ENCODE results near the gene EHMT2. TPM values are rescaled to one million over a fixed set of nuclear protein-coding genes. Genes with fewer than 3 reads are reported as not detected.

The EHMT2 gene
- total and polyA plus RNA-seq, 2 of the 13 experiments (the other 11 are each of a cell fraction or from before 2014, with no cell fraction given): 55.2 to 69.2 TPM

- TF ChIP-seq, protein P1, sequence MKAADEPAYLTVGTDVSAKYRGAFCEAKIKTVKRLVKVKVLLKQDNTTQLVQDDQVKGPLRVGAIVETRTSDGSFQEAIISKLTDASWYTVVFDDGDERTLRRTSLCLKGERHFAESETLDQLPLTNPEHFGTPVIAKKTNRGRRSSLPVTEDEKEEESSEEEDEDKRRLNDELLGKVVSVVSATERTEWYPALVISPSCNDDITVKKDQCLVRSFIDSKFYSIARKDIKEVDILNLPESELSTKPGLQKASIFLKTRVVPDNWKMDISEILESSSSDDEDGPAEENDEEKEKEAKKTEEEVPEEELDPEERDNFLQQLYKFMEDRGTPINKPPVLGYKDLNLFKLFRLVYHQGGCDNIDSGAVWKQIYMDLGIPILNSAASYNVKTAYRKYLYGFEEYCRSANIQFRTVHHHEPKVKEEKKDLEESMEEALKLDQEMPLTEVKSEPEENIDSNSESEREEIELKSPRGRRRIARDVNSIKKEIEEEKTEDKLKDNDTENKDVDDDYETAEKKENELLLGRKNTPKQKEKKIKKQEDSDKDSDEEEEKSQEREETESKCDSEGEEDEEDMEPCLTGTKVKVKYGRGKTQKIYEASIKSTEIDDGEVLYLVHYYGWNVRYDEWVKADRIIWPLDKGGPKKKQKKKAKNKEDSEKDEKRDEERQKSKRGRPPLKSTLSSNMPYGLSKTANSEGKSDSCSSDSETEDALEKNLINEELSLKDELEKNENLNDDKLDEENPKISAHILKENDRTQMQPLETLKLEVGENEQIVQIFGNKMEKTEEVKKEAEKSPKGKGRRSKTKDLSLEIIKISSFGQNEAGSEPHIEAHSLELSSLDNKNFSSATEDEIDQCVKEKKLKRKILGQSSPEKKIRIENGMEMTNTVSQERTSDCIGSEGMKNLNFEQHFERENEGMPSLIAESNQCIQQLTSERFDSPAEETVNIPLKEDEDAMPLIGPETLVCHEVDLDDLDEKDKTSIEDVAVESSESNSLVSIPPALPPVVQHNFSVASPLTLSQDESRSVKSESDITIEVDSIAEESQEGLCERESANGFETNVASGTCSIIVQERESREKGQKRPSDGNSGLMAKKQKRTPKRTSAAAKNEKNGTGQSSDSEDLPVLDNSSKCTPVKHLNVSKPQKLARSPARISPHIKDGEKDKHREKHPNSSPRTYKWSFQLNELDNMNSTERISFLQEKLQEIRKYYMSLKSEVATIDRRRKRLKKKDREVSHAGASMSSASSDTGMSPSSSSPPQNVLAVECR (CRISPR knock-in tag; IDR thresholded peaks at IDR 0.05; ENCODE audit: borderline replicate concordance): peak; percentile 43; the same call in 1 of the 2 replicates
- TF ChIP-seq CTCF (CRISPR knock-in tag; IDR thresholded peaks at IDR 0.05): peak; percentile 30; the same call in 1 of the 2 replicates
- peak; percentile 76; the same call in 1 of the 2 replicates for TF ChIP-seq ZNF343 (CRISPR knock-in tag; IDR thresholded peaks at IDR 0.05)
- peak; percentile 80 for TF ChIP-seq SP2 (CRISPR knock-in tag; IDR thresholded peaks at IDR 0.05)
- TF ChIP-seq, protein P2, sequence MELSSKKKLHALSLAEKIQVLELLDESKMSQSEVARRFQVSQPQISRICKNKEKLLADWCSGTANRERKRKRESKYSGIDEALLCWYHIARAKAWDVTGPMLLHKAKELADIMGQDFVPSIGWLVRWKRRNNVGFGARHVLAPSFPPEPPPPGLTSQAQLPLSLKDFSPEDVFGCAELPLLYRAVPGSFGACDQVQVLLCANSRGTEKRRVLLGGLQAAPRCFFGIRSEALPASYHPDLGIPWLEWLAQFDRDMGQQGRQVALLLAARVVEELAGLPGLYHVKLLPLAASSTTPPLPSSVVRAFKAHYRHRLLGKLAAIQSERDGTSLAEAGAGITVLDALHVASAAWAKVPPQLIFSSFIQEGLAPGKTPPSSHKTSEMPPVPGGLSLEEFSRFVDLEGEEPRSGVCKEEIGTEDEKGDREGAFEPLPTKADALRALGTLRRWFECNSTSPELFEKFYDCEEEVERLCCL (CRISPR knock-in tag; IDR thresholded peaks at IDR 0.05; ENCODE audit: borderline replicate concordance): no peak
- no peak for TF ChIP-seq TOE1 (CRISPR knock-in tag; IDR thresholded peaks at IDR 0.05)
- no peak for TF ChIP-seq KDM5B (CRISPR knock-in tag; IDR thresholded peaks at IDR 0.05; ENCODE audit: borderline replicate concordance)
- no peak for TF ChIP-seq GTF3A (CRISPR knock-in tag; conservative IDR thresholded peaks at IDR 0.05)
- TF ChIP-seq TFAP4 (IDR thresholded peaks at IDR 0.05; ENCODE audit: borderline replicate concordance, low read depth): peak; percentile 43; the same call in 1 of the 2 replicates
- TF ChIP-seq, protein P3, sequence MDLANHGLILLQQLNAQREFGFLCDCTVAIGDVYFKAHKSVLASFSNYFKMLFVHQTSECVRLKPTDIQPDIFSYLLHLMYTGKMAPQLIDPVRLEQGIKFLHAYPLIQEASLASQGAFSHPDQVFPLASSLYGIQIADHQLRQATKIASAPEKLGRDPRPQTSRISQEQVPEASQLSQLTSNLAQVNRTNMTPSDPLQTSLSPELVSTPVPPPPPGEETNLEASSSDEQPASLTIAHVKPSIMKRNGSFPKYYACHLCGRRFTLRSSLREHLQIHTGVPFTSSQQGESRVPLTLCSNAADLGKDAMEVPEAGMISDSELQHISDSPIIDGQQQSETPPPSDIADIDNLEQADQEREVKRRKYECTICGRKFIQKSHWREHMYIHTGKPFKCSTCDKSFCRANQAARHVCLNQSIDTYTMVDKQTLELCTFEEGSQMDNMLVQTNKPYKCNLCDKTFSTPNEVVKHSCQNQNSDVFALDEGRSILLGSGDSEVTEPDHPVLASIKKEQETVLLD (CRISPR knock-in tag; IDR thresholded peaks at IDR 0.05; ENCODE audit: low read depth): no peak
- peak; percentile 27; the same call in 1 of the 2 replicates for TF ChIP-seq HMGXB3 (CRISPR knock-in tag; IDR thresholded peaks at IDR 0.05; ENCODE audit: borderline replicate concordance)
- TF ChIP-seq ZNF510 (CRISPR knock-in tag; IDR thresholded peaks at IDR 0.05; ENCODE audit: low read depth): 0 out of 2 replicates have a peak, but pooled peaks have one; percentile 59
Observed at GRCh38 chr6:31877651-31878161, 19.8 kb downstream of the EHMT2 start (continued).

Measured in HepG2 (cell line).